ENCODE measurements around the gene NMD3. TPM values are rescaled to one million over a fixed set of nuclear protein-coding genes. Genes with fewer than 3 reads are reported as not detected.

NMD3 gene
- polyA plus RNA-seq, 1 experiment = 53.5 TPM

DNA sequence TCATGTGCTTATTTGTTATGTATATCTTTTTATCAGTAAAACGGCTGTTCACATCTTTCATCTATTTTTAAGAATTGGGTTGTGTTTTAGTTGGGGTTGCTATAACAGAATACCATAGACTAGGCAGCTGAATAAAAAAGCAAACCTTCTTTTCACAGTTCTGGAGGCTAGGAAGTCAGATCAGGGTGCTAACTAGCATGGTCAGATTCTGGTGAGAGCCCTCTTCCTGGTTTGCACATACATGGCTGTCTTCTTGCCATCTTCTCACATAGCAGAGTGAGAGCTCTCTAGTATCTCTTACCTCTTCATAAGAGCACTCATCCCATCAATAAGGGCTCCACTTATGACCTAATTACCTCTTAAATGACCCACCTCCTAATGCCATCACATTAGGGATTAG is 33.8 kb downstream of the NMD3 start:
- no peak for DNase-seq (ENCODE audit: low read depth)
- Histone ChIP-seq H3K36me3 (ENCODE audit: control insufficient read depth, insufficient read depth, low read length) (peaks cover 1% of the 10 kb centered on the region), H3K4me3 (ENCODE audit: low read depth, low read length) (no peak overlapping the region), H3K27me3 (ENCODE audit: control insufficient read depth, insufficient read depth, low read length) (no peaks in the 10 kb centered on the region)
- TF ChIP-seq, protein P1, sequence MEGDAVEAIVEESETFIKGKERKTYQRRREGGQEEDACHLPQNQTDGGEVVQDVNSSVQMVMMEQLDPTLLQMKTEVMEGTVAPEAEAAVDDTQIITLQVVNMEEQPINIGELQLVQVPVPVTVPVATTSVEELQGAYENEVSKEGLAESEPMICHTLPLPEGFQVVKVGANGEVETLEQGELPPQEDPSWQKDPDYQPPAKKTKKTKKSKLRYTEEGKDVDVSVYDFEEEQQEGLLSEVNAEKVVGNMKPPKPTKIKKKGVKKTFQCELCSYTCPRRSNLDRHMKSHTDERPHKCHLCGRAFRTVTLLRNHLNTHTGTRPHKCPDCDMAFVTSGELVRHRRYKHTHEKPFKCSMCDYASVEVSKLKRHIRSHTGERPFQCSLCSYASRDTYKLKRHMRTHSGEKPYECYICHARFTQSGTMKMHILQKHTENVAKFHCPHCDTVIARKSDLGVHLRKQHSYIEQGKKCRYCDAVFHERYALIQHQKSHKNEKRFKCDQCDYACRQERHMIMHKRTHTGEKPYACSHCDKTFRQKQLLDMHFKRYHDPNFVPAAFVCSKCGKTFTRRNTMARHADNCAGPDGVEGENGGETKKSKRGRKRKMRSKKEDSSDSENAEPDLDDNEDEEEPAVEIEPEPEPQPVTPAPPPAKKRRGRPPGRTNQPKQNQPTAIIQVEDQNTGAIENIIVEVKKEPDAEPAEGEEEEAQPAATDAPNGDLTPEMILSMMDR (IDR thresholded peaks at IDR 0.05; ENCODE audit: insufficient read depth, low read depth, low read length) = no peak
- ChIA-PET POLR2A (no interaction called here), CTCF (interaction anchor here (1.2 to 1.6 kb wide), 2 partner anchors 20 to 32 kb away, joined by 3 read pairs; no protein-coding TSS in a partner anchor)

DNA sequence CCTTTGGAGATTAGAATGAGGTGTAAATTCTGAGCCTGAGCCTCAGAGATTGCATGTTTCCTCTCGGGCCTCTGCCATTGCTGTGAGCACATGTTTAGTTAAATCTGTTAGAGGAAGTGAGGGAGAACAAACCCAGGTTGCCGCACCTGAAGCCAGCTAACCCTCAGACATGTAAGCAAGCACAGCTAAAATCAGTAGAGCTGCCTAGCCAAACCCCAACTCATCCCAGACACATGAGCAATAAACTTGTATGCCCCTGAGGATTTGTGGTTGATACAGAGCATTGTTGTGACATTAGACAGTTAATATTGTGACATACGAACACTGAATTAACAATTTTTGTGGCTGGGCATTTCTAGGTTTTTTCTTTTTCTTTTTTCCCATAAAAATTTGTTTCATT is 41.9 kb downstream of the NMD3 start:
- POLR2A ChIA-PET = no interaction called here
- TF ChIP-seq, protein P1 (IDR thresholded peaks at IDR 0.05; ENCODE audit: insufficient read depth, low read depth, low read length) = no peak
- CTCF ChIA-PET = interaction anchor here (1.0 kb wide), 1 partner anchor 24 kb away, joined by 4 read pairs; no protein-coding TSS in a partner anchor
- DNase-seq (ENCODE audit: low read depth) = peak; percentile 45
- Histone ChIP-seq H3K36me3 (ENCODE audit: control insufficient read depth, insufficient read depth, low read length) (no peaks in the 10 kb centered on the region; the same call in 1 of the 2 replicates), H3K4me3 (ENCODE audit: low read depth, low read length) (no peak overlapping the region), H3K27me3 (ENCODE audit: control insufficient read depth, insufficient read depth, low read length) (no peaks in the 10 kb centered on the region)

DNA sequence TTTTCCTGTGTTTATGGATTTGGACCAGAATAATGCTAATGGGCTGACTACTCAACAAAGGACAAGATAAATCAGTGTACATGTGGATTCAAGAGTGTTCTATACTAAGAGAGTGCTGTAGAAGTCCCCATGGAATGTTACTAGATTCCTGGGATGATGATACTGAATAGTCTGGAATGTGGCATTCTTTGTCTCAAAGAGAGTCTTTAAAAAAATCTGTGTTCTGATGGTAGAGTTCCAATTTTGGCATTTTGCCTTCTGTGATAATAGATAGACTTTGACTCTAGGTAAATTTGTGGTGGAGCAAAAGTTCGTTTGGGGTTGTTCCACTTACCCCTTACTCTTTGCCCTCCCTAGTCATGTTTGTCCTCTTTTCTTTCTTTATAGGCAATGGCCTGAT is 43.7 kb downstream of the NMD3 start:
- Histone ChIP-seq H3K36me3 (ENCODE audit: control insufficient read depth, insufficient read depth, low read length) (peaks cover 2% of the 10 kb centered on the region; the same call in 1 of the 2 replicates), H3K27me3 (ENCODE audit: control insufficient read depth, insufficient read depth, low read length) (no peaks in the 10 kb centered on the region), H3K4me3 (ENCODE audit: low read depth, low read length) (no peak overlapping the region)
- peak; percentile 65 for DNase-seq (ENCODE audit: low read depth)
- POLR2A ChIA-PET = no interaction called here
- TF ChIP-seq, protein P1 (IDR thresholded peaks at IDR 0.05; ENCODE audit: insufficient read depth, low read depth, low read length) = no peak
- CTCF ChIA-PET = no interaction called here

DNA sequence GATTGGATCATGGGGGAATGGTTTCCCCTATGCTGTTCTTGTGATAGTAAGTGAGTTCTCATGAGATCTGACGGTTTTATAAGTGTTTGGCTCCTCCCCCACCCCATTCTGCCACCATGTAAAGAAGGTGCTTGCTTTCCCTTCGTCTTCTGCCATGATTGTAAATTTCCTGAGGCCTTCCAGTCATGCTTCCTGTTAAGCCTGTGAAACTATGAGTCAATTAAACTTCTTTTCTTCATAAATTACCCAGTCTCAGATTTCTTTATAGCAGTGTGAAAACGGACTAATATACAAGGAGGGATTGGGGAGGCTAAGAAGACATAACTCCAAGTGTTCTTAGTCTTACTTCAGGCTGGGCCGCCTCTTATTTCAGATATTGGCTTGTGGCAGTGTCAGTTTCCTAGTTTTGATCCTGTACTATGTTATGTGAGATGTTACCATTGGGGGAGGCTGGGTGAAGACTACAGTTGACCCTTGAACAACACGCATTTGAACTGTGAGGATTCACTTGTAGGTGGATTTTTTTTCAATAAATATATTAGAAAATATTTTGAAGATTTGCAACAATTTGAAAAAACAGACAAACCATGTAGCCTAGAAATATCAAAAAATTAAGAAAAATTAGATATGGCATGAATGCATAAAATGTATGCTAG is 44.9 kb downstream of the NMD3 start:
- POLR2A ChIA-PET = no interaction called here
- TF ChIP-seq, protein P1 (IDR thresholded peaks at IDR 0.05; ENCODE audit: insufficient read depth, low read depth, low read length) = no peak
- CTCF ChIA-PET = interaction anchor here (1.4 kb wide), 1 partner anchor 10 kb away, joined by 5 read pairs; no protein-coding TSS in a partner anchor
- peaks cover 2% of the 10 kb centered on the region; the same call in 1 of the 2 replicates for H3K36me3 ChIP-seq (ENCODE audit: control insufficient read depth, insufficient read depth, low read length)
- no peak overlapping the region for H3K4me3 ChIP-seq (ENCODE audit: low read depth, low read length)
- no peak for DNase-seq (ENCODE audit: low read depth)
- no peaks in the 10 kb centered on the region for H3K27me3 ChIP-seq (ENCODE audit: control insufficient read depth, insufficient read depth, low read length)

DNA sequence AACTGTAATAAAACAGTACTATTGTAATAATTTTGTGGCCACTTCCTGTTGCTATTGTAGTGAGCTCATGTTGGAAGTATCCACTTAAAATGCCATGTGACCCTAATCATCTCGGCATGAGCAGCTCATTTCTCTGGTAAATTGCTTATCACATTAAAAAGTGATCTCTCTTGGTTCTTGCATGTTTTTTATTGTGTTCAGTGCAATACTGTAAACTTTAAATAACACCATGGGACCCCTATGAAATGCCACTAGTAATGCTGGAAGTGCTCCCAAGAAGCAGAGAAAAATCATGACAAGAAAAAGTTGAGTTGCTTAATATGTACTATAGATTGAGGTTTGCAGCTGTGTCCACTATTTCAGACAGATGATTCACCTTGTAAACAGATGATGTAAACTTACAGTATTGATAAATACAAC is 45.6 kb downstream of the NMD3 start:
- Histone ChIP-seq H3K4me3 (ENCODE audit: low read depth, low read length) (no peak overlapping the region), H3K36me3 (ENCODE audit: control insufficient read depth, insufficient read depth, low read length) (peaks cover 2% of the 10 kb centered on the region; the same call in 1 of the 2 replicates), H3K27me3 (ENCODE audit: control insufficient read depth, insufficient read depth, low read length) (no peaks in the 10 kb centered on the region)
- POLR2A ChIA-PET = no interaction called here
- TF ChIP-seq, protein P1 (IDR thresholded peaks at IDR 0.05; ENCODE audit: insufficient read depth, low read depth, low read length) = no peak
- DNase-seq (ENCODE audit: low read depth) = peak; percentile 74
- CTCF ChIA-PET = interaction anchor here (1.4 kb wide), 1 partner anchor 9 kb away, joined by 5 read pairs; no protein-coding TSS in a partner anchor
